CD1c-positive myeloid dendritic cell (primary cell): ENCODE data around the gene RIC8A.

Experiments
- DNase-seq: peaks from one replicate; pipeline ENCODE4 v3.0.0-alpha.2; 2016; ENCODE audit errors: extremely low spot score

RIC8A gene

DNA sequence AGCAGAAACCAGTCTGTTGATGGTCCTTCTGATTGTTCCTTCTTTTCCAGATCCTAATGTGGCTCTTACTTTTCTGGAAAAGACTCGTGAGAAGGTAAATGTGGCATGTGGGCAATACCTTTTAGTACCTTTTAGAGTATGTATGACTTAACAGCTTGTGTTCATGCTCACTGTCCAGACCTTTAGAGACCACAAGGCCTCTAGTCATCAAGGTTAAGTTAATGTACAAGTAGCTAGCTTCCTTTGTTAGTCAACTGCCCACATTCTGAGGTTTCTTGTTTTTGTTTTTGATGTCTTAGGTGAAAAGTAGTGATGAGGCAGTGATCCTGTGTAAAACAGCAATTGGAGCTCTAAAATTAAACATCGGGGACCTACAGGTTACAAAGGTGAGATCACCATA, 36.9 kb downstream of the RIC8A start:
- no peak for DNase-seq

DNA sequence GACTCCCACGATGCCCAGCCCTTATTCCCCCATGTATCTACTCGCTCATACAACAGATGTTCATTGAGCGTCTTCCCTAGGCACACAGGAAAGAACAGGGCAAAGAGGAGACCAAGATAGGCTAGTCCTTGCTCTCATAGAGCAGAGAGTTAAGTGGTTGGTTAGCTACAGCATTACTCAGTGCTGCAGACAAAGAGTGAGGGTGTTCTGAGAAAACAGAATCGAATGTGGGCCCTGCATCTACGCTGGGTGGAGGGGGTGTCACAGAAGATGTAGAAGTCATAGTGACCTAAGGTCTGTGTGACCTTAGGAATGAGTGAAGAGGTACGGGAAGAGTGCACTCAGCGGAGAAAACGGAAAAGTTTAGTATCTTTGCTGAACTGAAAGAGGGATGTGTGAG, 41.6 kb downstream of the RIC8A start:
- peak; percentile 8 for DNase-seq

DNA sequence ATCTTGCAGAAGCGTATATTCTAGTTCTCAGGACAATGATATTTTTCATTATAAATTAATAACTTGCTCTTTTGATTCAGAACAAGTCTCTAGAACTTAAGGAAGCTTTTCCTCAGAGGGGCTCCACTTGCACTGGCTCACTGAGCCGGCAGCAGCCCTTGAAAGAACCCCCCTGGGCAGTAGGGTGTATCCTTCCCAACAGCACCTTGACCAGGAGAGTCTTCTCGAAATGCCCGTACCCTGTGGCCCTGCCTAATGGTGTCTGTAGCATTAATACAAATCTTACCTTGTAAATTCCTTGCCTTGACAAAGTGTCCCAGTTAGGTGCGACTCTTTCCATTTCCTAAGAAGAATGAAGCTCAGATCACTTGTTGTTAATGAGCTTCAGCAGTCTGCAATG, 42.8 kb downstream of the RIC8A start:
- no peak for DNase-seq

DNA sequence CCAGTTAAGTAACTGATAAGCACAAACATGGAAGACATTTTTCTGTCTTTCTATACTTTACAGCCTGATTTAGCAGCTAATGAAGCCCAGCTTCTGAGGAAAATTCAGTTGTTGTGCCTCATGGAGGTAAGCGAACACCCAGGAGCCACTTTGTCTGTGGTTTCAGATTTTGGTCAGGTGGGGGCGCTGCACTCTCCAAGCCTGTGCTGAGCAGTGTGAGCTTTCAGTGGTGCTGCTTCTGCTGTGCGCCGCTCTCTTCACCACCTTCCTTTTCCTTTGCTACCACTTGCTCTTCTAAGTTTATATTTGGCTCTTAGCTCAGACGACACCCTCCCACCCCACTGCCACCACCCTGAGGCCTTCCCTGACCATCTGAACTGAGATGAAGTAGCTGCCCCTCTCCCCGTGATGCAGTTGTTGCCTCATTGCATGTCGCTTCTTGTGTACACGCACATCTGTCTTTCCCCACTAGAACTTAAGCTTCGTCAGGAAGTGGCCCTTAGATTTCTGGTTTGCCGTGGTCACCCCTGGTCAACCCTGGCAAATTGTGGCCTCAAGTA, 43.3 kb downstream of the RIC8A start:
- peak; percentile 78 for DNase-seq

DNA sequence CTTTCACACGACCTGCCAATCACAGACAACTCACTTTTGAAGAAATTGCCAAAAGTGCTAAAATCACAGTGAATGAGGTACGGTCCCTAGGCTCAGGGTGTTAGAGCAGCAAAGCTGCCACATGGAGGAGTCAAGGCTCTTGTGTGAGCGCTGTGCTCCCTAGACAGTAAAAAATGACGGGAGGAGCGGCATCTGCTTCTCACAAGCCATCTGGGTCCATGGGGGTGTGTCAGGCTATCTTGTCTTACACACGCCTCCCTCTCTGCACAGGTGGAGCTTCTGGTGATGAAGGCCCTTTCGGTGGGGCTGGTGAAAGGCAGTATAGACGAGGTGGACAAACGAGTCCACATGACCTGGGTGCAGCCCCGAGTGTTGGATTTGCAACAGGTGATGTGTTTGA, 44.0 kb downstream of the RIC8A start:
- no peak for DNase-seq

DNA sequence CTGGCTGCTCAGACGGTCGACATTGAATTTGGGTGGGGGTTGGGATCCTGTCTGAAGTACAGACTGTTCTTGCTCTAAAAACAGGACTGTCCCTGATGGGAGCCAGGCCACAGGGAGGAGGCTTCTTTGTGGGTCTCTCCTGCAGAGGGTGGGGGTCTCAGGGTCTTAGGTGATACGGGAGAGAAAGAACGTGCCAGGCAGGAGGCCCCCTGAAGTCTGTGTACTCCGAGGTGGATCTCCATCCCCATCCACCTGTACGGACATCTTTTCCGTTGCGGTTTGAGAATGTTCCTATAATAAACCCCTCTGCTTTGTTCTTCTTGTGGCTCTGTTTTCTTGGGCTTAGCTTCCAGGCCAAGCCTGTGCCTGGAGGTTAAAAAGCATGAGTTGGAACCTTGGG, 45.2 kb downstream of the RIC8A start:
- no peak for DNase-seq

DNA sequence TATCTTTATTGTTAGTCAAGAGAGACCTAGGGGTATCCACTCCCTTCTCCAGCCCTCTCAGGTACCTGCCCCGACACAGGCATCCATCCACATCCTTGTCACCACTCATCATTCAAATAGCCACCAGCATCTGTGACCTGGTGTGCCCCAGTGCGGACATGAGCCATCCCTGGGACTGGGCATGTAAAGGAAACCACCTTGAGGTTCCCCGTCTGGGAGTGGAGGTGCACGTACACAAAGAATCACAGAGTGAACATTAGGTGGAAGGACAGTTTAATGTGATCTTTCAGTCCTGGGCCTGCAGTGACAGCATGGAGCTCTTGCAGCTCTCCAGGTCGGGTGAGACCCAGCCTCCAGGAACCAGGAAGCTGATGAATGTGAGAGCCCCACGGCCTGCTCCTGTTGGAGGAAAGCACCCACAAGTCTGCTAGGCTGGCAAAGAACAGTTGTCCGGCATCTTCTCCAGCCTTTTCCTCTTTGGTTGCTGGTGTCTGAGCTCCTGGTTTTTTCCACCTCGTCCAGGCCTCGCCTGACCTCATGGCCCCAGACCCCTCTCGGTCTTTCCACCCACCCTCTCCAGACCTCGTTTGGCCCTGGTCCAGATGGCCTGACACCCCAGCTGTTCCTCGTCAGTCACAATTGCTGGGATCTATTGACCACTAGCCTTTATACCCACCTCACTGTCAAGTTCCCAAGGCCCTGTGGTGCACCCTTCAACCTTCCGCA, 45.8 kb downstream of the RIC8A start:
- DNase-seq: no peak

DNA sequence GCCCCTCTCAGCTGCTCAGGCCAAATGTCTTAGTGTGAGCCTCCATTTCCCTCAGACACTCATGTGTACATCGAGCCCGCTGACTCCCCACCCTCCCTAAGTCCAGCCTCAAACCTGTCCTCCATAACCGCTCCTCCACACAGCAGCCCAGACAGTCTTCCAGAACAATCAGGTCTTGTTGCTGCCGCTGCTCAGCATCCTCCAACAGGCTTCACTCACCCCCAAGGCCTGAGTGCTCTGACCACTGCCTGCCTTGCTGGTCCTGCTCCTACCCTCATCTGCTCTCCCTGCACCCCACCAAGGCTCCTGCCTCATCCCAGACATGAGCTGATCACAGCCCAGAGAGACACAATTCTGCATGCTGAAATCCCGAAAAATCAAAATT, 46.4 kb downstream of the RIC8A start:
- no peak for DNase-seq

DNA sequence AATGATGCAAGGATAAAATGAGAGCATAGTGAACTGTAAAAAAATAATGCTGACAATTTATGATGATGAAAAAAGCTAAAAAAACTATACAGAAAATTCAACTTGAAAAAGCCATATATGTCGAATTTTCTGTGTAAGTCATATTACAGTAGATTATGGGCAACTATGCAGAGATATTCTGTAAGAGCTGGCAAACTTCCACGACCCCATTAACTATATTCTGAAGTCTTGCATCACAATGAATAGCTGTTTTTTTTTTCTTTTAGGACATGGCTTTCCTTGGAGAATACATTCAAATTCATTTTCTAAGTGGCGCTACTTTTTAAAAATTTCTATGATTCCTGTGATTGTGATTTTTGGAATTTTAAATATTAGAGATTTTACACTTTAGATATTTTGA, 47.7 kb downstream of the RIC8A start:
- DNase-seq: no peak

DNA sequence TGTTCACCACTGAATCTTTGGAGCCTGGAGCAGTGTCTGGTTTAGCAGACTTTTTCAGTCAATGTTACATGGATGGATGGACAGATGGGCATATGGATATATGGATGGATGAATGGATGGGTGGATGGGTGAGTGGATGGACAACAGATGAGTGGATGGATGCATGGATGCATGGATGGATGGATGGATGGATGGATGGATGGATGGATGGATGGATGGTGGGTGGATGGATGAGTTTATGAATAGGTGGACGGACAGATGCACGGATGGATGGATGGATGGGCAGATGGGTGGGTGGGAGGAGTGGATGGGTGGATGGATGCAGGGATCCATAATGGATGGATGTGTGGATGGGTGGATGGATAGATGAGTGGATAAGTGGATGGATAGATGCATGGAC, 48.3 kb downstream of the RIC8A start:
- DNase-seq: no peak

DNA sequence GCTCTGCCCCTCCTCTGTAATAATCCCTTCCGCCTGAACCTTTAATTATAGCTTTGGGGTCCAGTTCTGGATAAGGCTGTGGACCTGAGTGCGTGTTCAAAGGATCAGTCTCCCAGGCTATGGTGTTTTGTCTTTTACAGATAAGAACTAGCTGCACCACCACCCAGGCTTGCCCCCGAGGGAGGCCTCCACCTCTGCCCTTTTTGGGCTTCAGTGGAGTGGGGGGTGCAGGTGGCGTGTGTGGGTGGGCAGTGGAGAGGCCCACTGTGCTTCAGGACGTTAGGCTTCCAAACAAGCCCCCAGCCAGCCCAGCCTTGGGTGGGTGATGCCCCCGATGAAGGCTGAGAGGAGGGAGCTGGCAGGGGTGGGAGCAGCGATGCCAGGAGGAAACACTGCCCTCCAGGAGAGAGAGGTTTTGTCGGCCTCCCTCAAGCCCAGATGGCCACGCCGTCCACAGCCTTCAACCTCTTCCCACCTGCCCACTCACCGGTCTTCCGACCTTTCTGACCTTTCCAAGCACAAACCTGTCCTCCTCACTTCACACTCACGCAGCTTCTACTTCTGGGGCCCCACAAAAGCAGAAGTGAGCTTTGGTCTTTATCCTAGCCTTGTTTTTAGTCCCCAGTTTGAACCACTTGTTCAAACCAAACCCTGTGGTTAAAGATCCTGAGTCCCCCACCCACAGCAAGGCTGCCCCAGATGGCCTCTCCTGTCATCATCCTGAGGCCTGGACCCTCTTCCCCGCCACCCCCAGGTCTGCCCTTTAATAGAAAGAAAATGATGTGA, 49.6 kb downstream of the RIC8A start:
- DNase-seq: no peak

DNA sequence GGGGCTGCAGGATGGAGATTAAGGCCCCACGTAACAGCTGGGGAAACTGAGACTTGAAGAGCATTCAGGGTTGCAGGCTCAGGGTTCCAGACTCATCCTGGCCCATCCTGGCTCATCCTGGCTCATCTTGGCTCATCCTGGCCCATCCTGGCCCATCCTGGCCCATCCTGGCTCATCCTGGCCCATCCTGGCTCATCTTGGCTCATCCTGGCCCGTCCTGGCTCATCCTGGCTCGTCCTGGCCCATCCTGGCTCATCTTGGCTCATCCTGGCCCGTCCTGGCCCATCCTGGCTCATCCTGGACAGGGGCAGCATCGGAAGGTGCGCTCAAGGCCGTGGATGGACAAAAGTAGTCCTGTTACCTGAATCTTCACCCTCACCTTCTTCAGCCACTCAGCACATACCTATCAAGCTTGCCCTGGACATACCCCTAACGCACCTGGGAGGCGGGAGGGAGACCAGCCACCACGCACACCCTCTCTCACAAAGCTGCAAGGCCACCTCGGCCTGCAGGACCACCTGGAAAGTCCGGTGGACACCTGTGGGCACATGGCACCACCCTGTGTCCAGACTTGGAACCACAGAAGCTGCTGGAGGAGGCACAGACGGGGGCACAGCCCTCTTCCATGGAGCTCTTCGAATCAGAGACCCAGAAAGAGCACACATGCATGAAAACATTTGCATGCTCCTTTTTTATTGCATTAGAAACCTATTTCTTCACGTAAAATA, 50.4 kb downstream of the RIC8A start:
- no peak for DNase-seq

DNA sequence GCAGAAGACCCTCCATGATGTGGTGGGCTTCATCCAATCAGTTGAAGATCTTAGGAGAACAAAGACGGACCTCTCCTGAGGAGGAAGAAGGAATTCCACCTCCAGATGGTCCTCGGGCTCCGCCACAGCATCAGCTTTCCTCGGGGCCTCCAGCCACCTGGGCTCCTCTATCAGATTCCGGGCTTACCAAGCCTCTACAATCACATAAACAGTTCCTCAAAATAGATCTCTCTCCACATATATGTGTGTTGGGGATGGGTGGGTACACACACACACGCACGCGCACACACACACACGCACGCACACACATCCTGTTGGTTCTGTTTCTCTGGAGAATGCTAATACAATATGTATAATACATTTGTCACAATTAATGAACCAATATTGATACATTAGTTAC, 51.9 kb downstream of the RIC8A start:
- no peak for DNase-seq

DNA sequence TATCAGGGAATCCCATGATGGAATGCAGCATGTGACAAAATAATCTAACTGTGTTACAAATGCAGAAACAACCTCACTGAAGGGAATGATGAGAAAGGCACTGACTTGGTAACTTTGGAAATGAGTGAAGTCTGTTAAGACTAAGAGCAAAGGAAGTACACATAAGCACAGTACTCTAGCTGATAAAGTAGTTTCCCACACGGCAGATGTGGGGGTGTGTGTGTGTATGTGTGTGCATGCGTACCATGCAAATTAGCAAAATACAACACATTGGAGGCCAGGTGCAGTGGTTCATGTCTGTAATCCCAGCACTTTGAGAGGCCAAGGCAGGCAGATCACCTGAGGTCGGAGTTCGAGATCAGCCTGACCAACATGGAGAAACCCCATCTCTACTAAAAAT, 54.1 kb downstream of the RIC8A start:
- DNase-seq: no peak
